Tibial artery (tissue), 4 donors: ENCODE results near the gene SPDYE16.
"Not testable (repeated sequence)": the region's sequence is repeated elsewhere in the genome, so short reads cannot be mapped to it uniquely, and the experiment has no call there.

ENCODE experiments used
- DNase-seq, 2 donors: peaks; one replicate each; pipeline ENCODE4 v3.0.0-alpha.2; 2019
- H3K27ac ChIP-seq, 2 donors: fragments of 200-600 bp; sonication (generic) in 1 of 2; 1 replicate in 1 of 2; 2 replicates in 1 of 2; pipeline ENCODE4 v1.5.1; 2018 to 2019; ENCODE audit warnings: mild to moderate bottlenecking in 1 of 2
- H3K27me3 ChIP-seq, 2 donors: fragments of 200-600 bp; sonication (generic) in 1 of 2; one replicate each; pipeline versions ENCODE4 v1.5.1 to v1.6.0; 2016 to 2019
- H3K36me3 ChIP-seq, 3 donors: fragments of 200-600 bp; sonication (generic) in 2 of 3; one replicate each; pipeline ENCODE4 v1.5.1; 2016 to 2019; ENCODE audit warnings: mild to moderate bottlenecking in 2 of 3
- H3K4me1 ChIP-seq, 4 donors: fragments of 200-600 bp; sonication (generic) in 2 of 4; 1 replicate in 3 of 4; 2 replicates in 1 of 4; pipeline ENCODE4 v1.5.1; 2016 to 2019
- H3K4me3 ChIP-seq, 2 donors: fragments of 200-600 bp; sonication (generic) in 1 of 2; 1 replicate in 1 of 2; 2 replicates in 1 of 2; pipeline ENCODE4 v1.5.1; 2018 to 2019; ENCODE audit warnings: mild to moderate bottlenecking in 2 of 2
- H3K9me3 ChIP-seq, 3 donors: fragments of 200-600 bp; sonication (generic) in 1 of 3; one replicate each; pipeline ENCODE4 v1.5.1; 2016 to 2019
- intact Hi-C: fragments of 100-400 bp; cut with DNase I; formaldehyde crosslinking; loops from one replicate; pipeline ENCODE4 v1.15.0; 2023; ENCODE audit warnings: low total_unique reads

The SPDYE16 gene

DNA sequence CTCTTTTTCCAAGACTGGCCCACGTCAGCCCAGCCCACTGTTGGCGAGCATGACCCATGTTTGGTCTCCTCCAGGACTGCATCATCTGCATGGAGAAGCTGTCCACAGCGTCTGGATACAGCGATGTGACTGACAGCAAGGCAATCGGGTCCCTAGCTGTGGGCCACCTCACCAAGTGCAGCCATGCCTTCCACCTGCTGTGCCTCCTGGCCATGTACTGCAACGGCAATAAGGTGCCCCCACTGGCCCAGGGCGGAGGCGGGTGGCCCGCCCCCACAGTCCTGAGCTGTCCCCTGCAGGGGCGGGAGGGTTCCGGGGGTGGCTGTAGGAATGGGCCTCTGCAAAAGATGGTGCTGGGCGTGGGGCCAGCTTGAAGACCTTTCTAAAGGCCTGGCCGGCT lies 40.9 kb downstream of the SPDYE16 start:
- H3K27ac ChIP-seq, intact Hi-C loops, H3K9me3 ChIP-seq, H3K27me3 ChIP-seq, DNase-seq, H3K4me3 ChIP-seq, H3K4me1 ChIP-seq: not testable (repeated sequence)
- H3K36me3 ChIP-seq: peaks cover 14 to 56% (median 32%) of the 10 kb centered on the region in 3 donors

DNA sequence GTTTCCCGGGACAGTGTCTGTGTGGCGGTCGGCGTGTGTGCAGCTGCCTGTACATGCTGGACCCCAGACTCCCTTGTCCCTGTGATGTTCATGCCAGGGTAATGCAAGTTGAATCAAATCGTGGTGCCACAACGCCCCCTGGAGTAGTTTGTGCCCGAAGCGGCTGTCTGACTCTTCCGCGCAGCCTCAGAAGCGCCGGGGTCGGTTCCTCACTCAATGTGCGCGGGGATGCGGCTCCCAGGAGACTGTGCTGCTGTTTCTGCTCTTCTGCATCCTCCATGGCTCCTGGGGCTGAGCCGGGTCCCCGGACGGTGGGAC lies 43.2 kb downstream of the SPDYE16 start:
- H3K27ac ChIP-seq, intact Hi-C loops, H3K9me3 ChIP-seq, H3K4me1 ChIP-seq, H3K27me3 ChIP-seq, H3K4me3 ChIP-seq, DNase-seq: not testable (repeated sequence)
- H3K36me3 ChIP-seq: peaks cover under 1 to 35% (median 19%) of the 10 kb centered on the region in 3 donors

DNA sequence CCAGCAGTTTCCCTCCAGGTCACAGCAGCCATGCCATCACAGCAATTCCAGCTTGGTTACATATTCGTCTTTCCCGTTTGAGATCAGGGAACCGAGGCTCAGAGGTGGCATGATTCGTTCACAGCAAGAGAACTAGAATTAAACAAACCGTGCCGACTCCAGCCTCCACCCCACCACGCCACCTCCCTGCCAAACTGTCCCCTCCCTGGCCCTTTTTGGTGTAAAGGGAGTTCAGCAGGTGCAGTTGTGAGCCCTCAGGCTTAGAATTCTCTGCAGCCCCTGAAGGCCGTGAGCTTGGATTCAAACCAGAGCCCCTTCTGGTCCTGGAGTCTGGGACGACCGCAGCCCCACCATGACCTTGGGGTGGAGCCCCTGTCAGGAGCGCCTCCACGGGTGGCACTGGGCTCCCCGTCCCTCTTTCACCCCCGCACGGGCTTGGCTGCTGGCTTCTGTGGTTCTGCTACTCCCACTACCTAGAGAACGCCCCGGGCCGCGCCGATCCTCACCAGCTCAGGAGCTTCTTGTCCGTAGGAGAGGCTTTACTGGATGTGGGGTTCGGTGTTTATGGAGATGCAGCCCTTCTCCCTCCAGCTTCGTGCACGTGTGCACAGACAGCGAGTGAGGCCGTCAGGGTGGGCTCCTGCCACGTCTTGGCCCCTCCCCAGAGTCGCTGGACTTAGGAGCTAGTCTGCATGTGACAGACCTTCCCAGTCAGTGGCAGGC lies 43.7 kb downstream of the SPDYE16 start:
- peaks cover 0 to 29% (median 16%) of the 10 kb centered on the region in 3 donors for H3K36me3 ChIP-seq
- H3K9me3 ChIP-seq, H3K27me3 ChIP-seq, H3K4me1 ChIP-seq, H3K27ac ChIP-seq, DNase-seq, intact Hi-C loops, H3K4me3 ChIP-seq: not testable (repeated sequence)

- H3K27me3 ChIP-seq, H3K4me1 ChIP-seq, DNase-seq, intact Hi-C loops, H3K9me3 ChIP-seq, H3K27ac ChIP-seq, H3K4me3 ChIP-seq: not testable (repeated sequence)
- peaks cover 0 to 29% (median 16%) of the 10 kb centered on the region in 3 donors for H3K36me3 ChIP-seq
These were observed 44.4 kb downstream of the SPDYE16 start for GRCh38 chr7:76498583-76499200.

DNA sequence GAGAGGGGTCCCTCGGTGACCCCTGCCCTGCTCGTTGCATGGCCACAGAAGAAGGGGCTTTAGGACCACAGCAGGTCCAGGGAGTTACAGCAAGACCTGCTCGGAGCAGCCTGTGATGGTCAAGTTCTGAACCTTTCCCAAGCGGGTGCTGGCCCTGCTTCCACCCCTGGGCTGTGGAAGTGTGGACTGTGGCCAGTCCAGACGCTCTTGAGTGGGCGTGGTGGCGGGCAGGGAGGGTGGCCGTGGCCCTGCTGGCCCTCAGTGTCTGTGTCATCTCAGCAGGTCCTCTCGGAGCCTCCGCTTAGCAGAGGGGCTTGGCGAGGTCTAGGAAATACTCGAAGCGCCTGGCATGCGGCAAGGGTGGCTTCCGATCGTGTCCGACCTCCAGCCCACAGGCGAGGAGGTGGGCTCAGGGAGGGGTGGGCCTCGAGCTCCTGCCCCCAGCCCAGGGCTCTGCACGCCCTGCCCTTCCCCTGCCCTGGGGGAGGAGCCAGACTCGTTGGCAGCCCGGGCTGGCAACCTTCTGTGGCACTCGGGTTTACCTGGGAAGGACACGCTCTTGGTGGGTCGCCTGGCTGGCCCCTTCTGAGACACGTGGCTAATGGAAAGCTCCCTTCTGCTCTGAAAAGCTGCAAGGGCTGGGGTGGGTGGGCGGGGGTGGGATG lies 45.0 kb downstream of the SPDYE16 start:
- intact Hi-C loops, DNase-seq: not testable (repeated sequence)

DNA sequence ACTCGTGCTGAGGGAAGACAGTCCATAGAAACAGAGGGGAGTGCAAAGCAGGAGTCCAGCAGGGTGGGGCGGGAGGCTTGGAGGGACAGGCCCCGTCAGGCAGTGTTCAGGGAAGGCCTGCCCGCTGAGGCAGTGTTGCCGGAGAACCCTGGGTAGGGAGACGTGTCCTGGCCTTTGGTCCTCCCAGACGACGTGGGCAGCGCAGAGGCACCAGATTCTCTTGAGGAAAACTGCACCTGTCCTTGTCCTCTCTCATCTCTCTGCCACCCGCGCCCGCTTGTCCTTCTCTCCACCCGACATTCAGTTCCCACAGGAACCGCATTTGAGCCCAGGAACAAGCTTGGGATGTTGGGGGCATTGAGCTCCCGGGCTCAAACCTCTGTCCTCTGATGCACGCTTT lies 47.4 kb downstream of the SPDYE16 start:
- intact Hi-C loops, DNase-seq, H3K27ac ChIP-seq, H3K4me1 ChIP-seq, H3K27me3 ChIP-seq, H3K36me3 ChIP-seq, H3K4me3 ChIP-seq, H3K9me3 ChIP-seq: not testable (repeated sequence)

More for the DNA sequence above, 45.0 kb downstream of the SPDYE16 start:
- not testable (repeated sequence) for H3K4me3 ChIP-seq, H3K9me3 ChIP-seq, H3K27ac ChIP-seq, H3K27me3 ChIP-seq, H3K4me1 ChIP-seq
- H3K36me3 ChIP-seq: peaks cover 0 to 23% (median 12%) of the 10 kb centered on the region in 3 donors

DNA sequence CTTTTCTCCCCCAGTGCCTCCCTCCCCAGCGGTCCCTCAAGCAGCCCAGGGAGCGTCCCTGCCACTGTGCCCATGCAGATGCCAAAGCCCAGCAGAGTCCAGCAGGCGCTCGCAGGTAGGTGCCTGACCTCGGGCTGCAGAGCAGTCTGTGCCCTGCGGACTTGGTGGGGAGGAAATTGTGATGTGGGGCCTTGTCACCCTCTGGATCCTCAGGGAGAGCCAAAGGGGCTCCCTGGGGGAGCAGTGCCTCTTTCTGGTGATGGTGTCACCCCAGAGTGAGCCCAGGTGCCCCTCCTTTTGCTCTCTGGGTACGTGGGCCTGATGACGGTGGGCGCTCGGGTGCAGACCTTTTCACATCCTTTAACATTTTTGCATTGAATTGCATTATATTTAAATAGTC lies 51.0 kb downstream of the SPDYE16 start:
- H3K36me3 ChIP-seq, intact Hi-C loops: not testable (repeated sequence)

GRCh38 chr7:76487969-76488368 lies 55.1 kb downstream of the SPDYE16 start:
- DNase-seq, H3K27me3 ChIP-seq, H3K9me3 ChIP-seq, H3K27ac ChIP-seq, intact Hi-C loops, H3K4me3 ChIP-seq, H3K4me1 ChIP-seq: not testable (repeated sequence)
- H3K36me3 ChIP-seq: peaks cover 3 to 11% (median 8%) of the 10 kb centered on the region in 3 donors

More for the DNA sequence above, 51.0 kb downstream of the SPDYE16 start:
- not testable (repeated sequence) for H3K27ac ChIP-seq, H3K4me1 ChIP-seq, DNase-seq, H3K9me3 ChIP-seq, H3K4me3 ChIP-seq, H3K27me3 ChIP-seq

GRCh38 chr7:76486618-76487017 lies 56.5 kb downstream of the SPDYE16 start:
- H3K4me3 ChIP-seq, H3K27ac ChIP-seq, H3K4me1 ChIP-seq, intact Hi-C loops, H3K27me3 ChIP-seq, H3K9me3 ChIP-seq, DNase-seq: not testable (repeated sequence)
- H3K36me3 ChIP-seq: peaks cover 7 to 22% (median 21%) of the 10 kb centered on the region in 3 donors

- H3K27ac ChIP-seq, H3K4me1 ChIP-seq, H3K27me3 ChIP-seq, H3K4me3 ChIP-seq, intact Hi-C loops, H3K9me3 ChIP-seq, DNase-seq: not testable (repeated sequence)
- H3K36me3 ChIP-seq: peaks cover 7 to 23% (median 23%) of the 10 kb centered on the region in 3 donors
These were observed 57.1 kb downstream of the SPDYE16 start for GRCh38 chr7:76485822-76486610.

GRCh38 chr7:76484456-76484855 lies 58.6 kb downstream of the SPDYE16 start:
- H3K9me3 ChIP-seq, H3K27me3 ChIP-seq, DNase-seq, intact Hi-C loops, H3K27ac ChIP-seq, H3K4me3 ChIP-seq, H3K4me1 ChIP-seq: not testable (repeated sequence)
- H3K36me3 ChIP-seq: peaks cover 7 to 32% (median 30%) of the 10 kb centered on the region in 3 donors

DNA sequence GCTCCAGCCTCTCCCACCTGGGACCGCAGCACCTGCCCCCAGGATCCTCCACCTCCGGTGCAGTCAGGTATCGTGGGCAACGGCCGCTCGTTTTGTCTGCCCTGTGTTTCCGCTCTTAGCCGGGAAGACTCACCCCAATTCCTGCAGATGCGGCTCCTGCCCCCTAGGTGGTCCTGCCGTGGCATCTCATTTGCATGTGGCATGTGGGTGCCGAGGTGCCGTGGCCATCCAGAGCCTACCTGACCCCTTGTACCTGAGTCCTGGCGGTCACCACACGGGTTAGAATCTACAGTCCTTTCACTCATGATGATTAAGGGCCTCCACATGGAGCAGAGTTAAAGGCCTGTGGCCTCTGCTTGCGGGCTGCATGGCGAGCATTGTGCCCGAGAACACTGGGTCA lies 60.0 kb downstream of the SPDYE16 start:
- H3K27me3 ChIP-seq, intact Hi-C loops, H3K4me1 ChIP-seq, H3K9me3 ChIP-seq, H3K27ac ChIP-seq, DNase-seq, H3K4me3 ChIP-seq: not testable (repeated sequence)
- H3K36me3 ChIP-seq: peaks cover 7 to 32% (median 30%) of the 10 kb centered on the region in 3 donors

GRCh38 chr7:76482660-76483059 lies 60.4 kb downstream of the SPDYE16 start:
- DNase-seq, H3K27ac ChIP-seq, H3K27me3 ChIP-seq, intact Hi-C loops, H3K4me3 ChIP-seq, H3K4me1 ChIP-seq, H3K9me3 ChIP-seq: not testable (repeated sequence)
- peaks cover 7 to 32% (median 30%) of the 10 kb centered on the region in 3 donors for H3K36me3 ChIP-seq
